H1 (cell line): Measurements from ENCODE around the gene PDHX. TPM values are rescaled to one million over a fixed set of nuclear protein-coding genes. Genes with fewer than 3 reads are reported as not detected.

Source experiments
- EZH2 ChIP-seq: fragments of 200-600 bp; sonication (generic); IDR thresholded peaks from 2 replicates; pipeline ENCODE4 v1.7.1; 2012; ENCODE audit warnings: low read depth, mild to moderate bottlenecking, moderate library complexity, low read length, inconsistent platforms; ENCODE audit not compliant: severe bottlenecking
- KDM4A ChIP-seq: IDR thresholded peaks from one replicate; pipeline ENCODE4 v1.7.1; 2012; ENCODE audit warnings: low read depth, mild to moderate bottlenecking, moderate library complexity, low read length, inconsistent platforms; ENCODE audit not compliant: severe bottlenecking
- TEAD4 ChIP-seq: IDR thresholded peaks from 2 replicates; pipeline ENCODE4 v1.6.1; 2012; ENCODE audit warnings: low read depth, low read length, inconsistent platforms, mixed read lengths
- polyA plus RNA-seq, 7 experiments: library from polyadenylated mRNA; depleted of rRNA in 3 of 7; stranded (reverse) in 5 of 7; unstranded in 2 of 7; fragments of >200 nt in 5 of 7; fragments of 200-250 nt in 2 of 7; gene quantifications; 1 replicate in 5 of 7; 2 replicates in 1 of 7; 4 replicates in 1 of 7; pipeline versions ENCODE4 v1.2.1 to v1.2.3, GENCODE V29; 2011 to 2013; ENCODE audit warnings: missing spikeins in 2 of 7, mixed read lengths in 2 of 7
- total RNA-seq: library from RNA; stranded (reverse); fragmentation: NEBNext Ultra II Directional; extraction: Animal tissue kit (Norgen Biotek cat#: 25700); gene quantifications from 2 replicates; pipeline ENCODE4 v1.2.1, GENCODE V29; 2021

The PDHX gene
- total and polyA plus RNA-seq, 2 of the 8 experiments (the other 6 are each of a cell fraction or from before 2014, with no cell fraction given) = 12.4 to 51.9 TPM

DNA sequence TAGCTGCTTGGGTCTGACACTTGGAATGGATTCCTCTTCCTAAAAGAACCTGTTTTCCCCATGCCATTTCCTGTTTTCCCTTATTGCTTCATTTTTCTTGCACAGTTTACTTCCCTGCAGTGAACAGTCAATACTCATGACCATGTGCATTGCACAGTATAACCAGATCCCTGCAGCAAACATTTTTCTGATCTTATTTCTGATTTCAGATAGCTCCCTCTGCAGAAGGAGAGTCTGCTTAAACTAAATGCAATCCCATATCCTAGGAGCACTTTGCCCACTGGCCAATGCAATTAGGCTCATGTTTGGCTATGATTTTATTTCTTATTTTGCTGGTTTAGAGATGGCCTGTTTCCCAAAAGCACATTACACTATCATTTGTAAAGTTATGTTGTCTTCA lies 125.8 kb downstream of the PDHX start (continued):
- TF ChIP-seq EZH2 = no peak
- TF ChIP-seq TEAD4 = no peak
- TF ChIP-seq KDM4A = no peak
